K562 (cell line): ENCODE data around the gene GRK3. TPM values are rescaled to one million over a fixed set of nuclear protein-coding genes. Genes with fewer than 3 reads are reported as not detected.
A peak's percentile ranks its signal among the peaks of the same experiment; 100 is the strongest.

Experiments
- ATAC-seq: fragments of 200-7000 bp; cut with Tn5 transposase; 3 replicates; pipeline ENCODE4 v1.9.1; 2020; ENCODE audit warnings: moderate library complexity
- BruUV-seq: library from RNA; stranded (reverse); fragments of 400-500 nt; replicated peaks from 2 replicates; lab custom pipeline; 2021; lab: Mats Ljungman, UMichigan
- CTCF ChIA-PET: fragments of 300-600 bp; formaldehyde crosslinking; extraction: SDS; loops from one replicate; lab custom pipeline; 2021; ENCODE audit warnings: low intra/inter-chr PET ratio; lab: Yijun Ruan, JAX
- POLR2A ChIA-PET: fragments of 300-600, 350-650 bp; sonication (Branson Sonifier 250); formaldehyde crosslinking; extraction: SDS; loops from one replicate; lab custom pipeline; 2021; ENCODE audit warnings: antibody characterized with exemption, inconsistent platforms; lab: Yijun Ruan, JAX
- DNase-seq, 4 experiments: peaks; one replicate each; pipeline versions ENCODE4 v3.0.0 to v3.0.0-alpha.2; 2011 to 2018; ENCODE audit warnings: low spot score in 3 of 4, mixed read lengths in 3 of 4; ENCODE audit errors: extremely low read depth in 1 of 4
- FAIRE-seq: peaks from 2 replicates; lab custom pipeline; 2011; peaks lifted over from hg19 to GRCh38; lab: Jason Lieb, UNC
- H2AFZ ChIP-seq: 2 replicates; pipeline ENCODE4 v1.6.0; 2011; ENCODE audit warnings: low read depth, low read length, control low read depth, inconsistent platforms
- H3K27ac ChIP-seq: fragments of 200-600 bp; 3 replicates; pipeline ENCODE4 v1.8.0; 2011; ENCODE audit warnings: low read depth, mild to moderate bottlenecking, control low read depth, inconsistent platforms, low read length, moderate library complexity, mixed read lengths; ENCODE audit errors: extremely low read depth
- H3K27me3 ChIP-seq, 2 experiments: fragments of 300-600 bp in 1 of 2; 2 replicates in 1 of 2; 3 replicates in 1 of 2; pipeline versions ENCODE4 v1.6.0 to v1.8.0; 2011; ENCODE audit warnings: inconsistent platforms in 2 of 2, low read length in 2 of 2, mild to moderate bottlenecking in 1 of 2, mixed read lengths in 1 of 2, moderate library complexity in 1 of 2; ENCODE audit not compliant: control insufficient read depth in 2 of 2, insufficient read depth in 2 of 2
- H3K36me3 ChIP-seq: fragments of 300-600 bp; 3 replicates; pipeline ENCODE4 v1.8.0; 2011; ENCODE audit warnings: mild to moderate bottlenecking, low read length, inconsistent platforms; ENCODE audit not compliant: control insufficient read depth, insufficient read depth
- H3K4me1 ChIP-seq, 2 experiments: fragments of 200-600 bp in 1 of 2; replicated peaks in 1 of 2; 2 replicates in 1 of 2; 3 replicates in 1 of 2; pipeline versions ENCODE4 v1.5.1 to v1.8.0; 2011; ENCODE audit warnings: inconsistent platforms in 2 of 2, low read length in 2 of 2, mild to moderate bottlenecking in 1 of 2, mixed read lengths in 1 of 2, moderate library complexity in 1 of 2; ENCODE audit not compliant: control insufficient read depth in 2 of 2, insufficient read depth in 2 of 2
- H3K4me2 ChIP-seq: 2 replicates; pipeline ENCODE4 v1.6.1; 2011; ENCODE audit warnings: low read length, control low read depth, inconsistent platforms, mixed read lengths; ENCODE audit not compliant: insufficient read depth
- H3K4me3 ChIP-seq: fragments of 200-600 bp; sonication (generic), shearing (Covaris generic); 2 replicates; pipeline ENCODE4 v1.5.1; 2016; ENCODE audit warnings: control low read depth, inconsistent platforms
- H3K79me2 ChIP-seq: fragments of 200-600 bp; 3 replicates; pipeline ENCODE4 v1.8.0; 2011; ENCODE audit warnings: low read length, inconsistent platforms; ENCODE audit not compliant: control insufficient read depth, insufficient read depth
- H3K9ac ChIP-seq, 2 experiments: 2 replicates each; pipeline versions ENCODE4 v1.6.0 to v1.6.1; 2011; ENCODE audit warnings: low read depth in 2 of 2, low read length in 2 of 2, control low read depth in 1 of 2, inconsistent platforms in 1 of 2, mild to moderate bottlenecking in 1 of 2, mixed read lengths in 1 of 2; ENCODE audit not compliant: insufficient read depth in 1 of 2
- H3K9me1 ChIP-seq: one replicate; pipeline ENCODE4 v1.6.0; 2011; ENCODE audit warnings: inconsistent platforms, mild to moderate bottlenecking, low read length, moderate library complexity; ENCODE audit not compliant: control insufficient read depth, insufficient read depth
- H3K9me3 ChIP-seq: replicated peaks from 2 replicates; pipeline ENCODE4 v1.5.1; 2011; ENCODE audit warnings: low read depth, low read length, inconsistent platforms; ENCODE audit not compliant: control insufficient read depth, insufficient read depth
- H4K20me1 ChIP-seq: replicated peaks from 2 replicates; pipeline ENCODE4 v1.6.1; 2011; ENCODE audit warnings: low read length, inconsistent platforms, mixed read lengths; ENCODE audit not compliant: control insufficient read depth, insufficient read depth
- ARID1B ChIP-seq: fragments of 450-650 bp; IDR thresholded peaks from 2 replicates; pipeline ENCODE4 v1.6.1; 2016; ENCODE audit warnings: antibody characterized with exemption, mild to moderate bottlenecking, inconsistent platforms
- CBFA2T2 ChIP-seq: fragments of 450-650 bp; conservative IDR thresholded peaks from 2 replicates; pipeline ENCODE4 v1.6.1; 2017; ENCODE audit warnings: mild to moderate bottlenecking
- CBFA2T3 ChIP-seq: fragments of 450-650 bp; IDR thresholded peaks from 2 replicates; pipeline ENCODE4 v1.6.1; 2017
- CEBPG ChIP-seq, 3 experiments: fragments of 200-800 bp in 1 of 3; sonication (Bioruptor generic) in 1 of 3; sonication (generic) in 1 of 3; formaldehyde crosslinking in 1 of 3; IDR thresholded peaks in 2 of 3; conservative IDR thresholded peaks in 1 of 3; 2 replicates each; pipeline versions ENCODE4 v1.6.1 to v1.8.0; 2016 to 2022; ENCODE audit warnings: missing compliant biosample characterization in 2 of 3, missing genetic modification characterization in 2 of 3, mild to moderate bottlenecking in 1 of 3, missing genetic modification reagents in 1 of 3
- DPF2 ChIP-seq: fragments of 450-650 bp; IDR thresholded peaks from 2 replicates; pipeline ENCODE4 v1.6.1; 2016
- HNRNPH1 ChIP-seq: fragments of 200-400 bp; formaldehyde crosslinking; optimal IDR thresholded peaks from 2 replicates; pipeline ENCODE3; 2017; ENCODE audit warnings: low read depth, mild to moderate bottlenecking, low read length, moderate library complexity
- MAX ChIP-seq: sonication (generic); formaldehyde crosslinking; IDR thresholded peaks from 2 replicates; pipeline ENCODE4 v1.9.0; 2022; ENCODE audit warnings: mild to moderate bottlenecking, missing genetic modification reagents
- MIER1 ChIP-seq: fragments of 450-650 bp; IDR thresholded peaks from 2 replicates; pipeline ENCODE4 v1.6.1; 2016; ENCODE audit warnings: antibody characterized with exemption, mild to moderate bottlenecking, low read depth
- POLR2AphosphoS5 ChIP-seq: IDR thresholded peaks from 2 replicates; pipeline ENCODE4 v1.6.1; 2011; ENCODE audit warnings: mild to moderate bottlenecking, low read depth, low read length, moderate library complexity; ENCODE audit not compliant: control insufficient read depth, insufficient read depth
- PRMT5 ChIP-seq: sonication (generic); formaldehyde crosslinking; IDR thresholded peaks from 2 replicates; pipeline ENCODE4 v1.5.0; 2020; ENCODE audit warnings: missing genetic modification reagents
- RNF2 ChIP-seq: sonication (generic); IDR thresholded peaks from 2 replicates; pipeline ENCODE4 v1.6.1; 2016
- STAG1 ChIP-seq: sonication (generic); formaldehyde crosslinking; IDR thresholded peaks from 2 replicates; pipeline ENCODE4 v1.5.0; 2020; ENCODE audit warnings: missing genetic modification reagents, borderline replicate concordance
- STAT5A ChIP-seq: IDR thresholded peaks from 2 replicates; pipeline ENCODE4 v1.6.1; 2012; ENCODE audit warnings: low read length, inconsistent platforms, borderline replicate concordance
- TAF7 ChIP-seq: fragments of 450-650 bp; IDR thresholded peaks from 2 replicates; pipeline ENCODE4 v1.6.1; 2016; ENCODE audit warnings: missing genetic modification characterization, missing compliant biosample characterization
- TEAD4 ChIP-seq, 2 experiments: sonication (generic) in 1 of 2; formaldehyde crosslinking in 1 of 2; IDR thresholded peaks; 2 replicates each; pipeline versions ENCODE4 v1.6.1 to v1.8.0; 2012 to 2022; ENCODE audit warnings: borderline replicate concordance in 1 of 2, inconsistent platforms in 1 of 2, low read length in 1 of 2, mild to moderate bottlenecking in 1 of 2, missing genetic modification reagents in 1 of 2
- TRIM24 ChIP-seq, 2 experiments: fragments of 450-650 bp; IDR thresholded peaks; 2 replicates each; pipeline ENCODE4 v1.6.1; 2016
- USF1 ChIP-seq: sonication (generic); formaldehyde crosslinking; IDR thresholded peaks from 2 replicates; pipeline ENCODE4 v1.9.0; 2022; ENCODE audit warnings: mild to moderate bottlenecking, missing genetic modification reagents
- ZBTB7A ChIP-seq: IDR thresholded peaks from 2 replicates; pipeline ENCODE4 v1.6.1; 2011; ENCODE audit warnings: low read depth, mild to moderate bottlenecking, low read length, moderate library complexity, borderline replicate concordance; ENCODE audit not compliant: control insufficient read depth
- ZC3H11A ChIP-seq: IDR thresholded peaks from 2 replicates; pipeline ENCODE4 v1.6.1; 2012; ENCODE audit warnings: low read depth, low read length, improper control_type of control experiment
- ZEB2 ChIP-seq: fragments of 450-650 bp; IDR thresholded peaks from 2 replicates; pipeline ENCODE4 v1.6.1; 2016
- ZFP1 ChIP-seq: fragments of 450-650 bp; formaldehyde crosslinking; IDR thresholded peaks from 2 replicates; pipeline ENCODE4 v1.4.0; 2020; ENCODE audit warnings: mild to moderate bottlenecking, mixed read lengths
- ZNF3 ChIP-seq: fragments of 250-450 bp; sonication (Bioruptor Pico); IDR thresholded peaks from 2 replicates; pipeline ENCODE4 v1.5.0; 2021; ENCODE audit warnings: mild to moderate bottlenecking, moderate library complexity
- ZNF316 ChIP-seq: fragments of 450-650 bp; IDR thresholded peaks from 2 replicates; pipeline ENCODE4 v1.6.1; 2016
- ZNF76 ChIP-seq: fragments of 250-450 bp; sonication (Bioruptor Pico); IDR thresholded peaks from 2 replicates; pipeline ENCODE4 v1.4.0; 2020; ENCODE audit warnings: mild to moderate bottlenecking, moderate library complexity, borderline replicate concordance
- WGBS: fragments of 100-300 bp; shearing (Covaris generic); methylation state at CpG from one replicate; pipeline ENCODE4 v1.1.6; 2016; ENCODE audit warnings: low coverage, mixed read lengths; ENCODE audit not compliant: insufficient coverage; ENCODE audit errors: missing lambda C conversion rate; 5-methylcytosine and 5-hydroxymethylcytosine counted together
- in situ Hi-C: fragments of 300-500 bp; cut with MboI; formaldehyde crosslinking; loops from 4 replicates; pipeline ENCODE4 v1.15.0; 2018; ENCODE audit warnings: inconsistent platforms, mixed read lengths
- intact Hi-C: fragments of 100-400 bp; cut with micrococcal nuclease; formaldehyde crosslinking; loops from 2 replicates; pipeline ENCODE4 v1.14.2; 2022
- polyA plus RNA-seq, 8 experiments: library from polyadenylated mRNA; depleted of rRNA in 4 of 8; stranded (reverse) in 5 of 8; unstranded in 3 of 8; fragments of >200 nt; fragmentation: Nextera tagmentation in 2 of 8; fragmentation: Illumina TruSeq in 1 of 8; extraction: Ambion mirVana in 2 of 8; extraction: Trizol in 1 of 8; gene quantifications; 2 replicates each; pipeline versions ENCODE4 v1.2.1 to v1.2.3, GENCODE V29; 2011 to 2014; ENCODE audit warnings: inconsistent platforms in 1 of 8, missing spikeins in 1 of 8
- total RNA-seq, 7 experiments: library from RNA; depleted of rRNA in 6 of 7; stranded (reverse); fragments of >200 nt in 6 of 7; fragmentation: Illumina TruSeq in 2 of 7; extraction: Trizol in 2 of 7; gene quantifications; 2 replicates each; pipeline versions ENCODE4 v1.2.1 to v1.2.3, GENCODE V29; 2011 to 2021; ENCODE audit warnings: low replicate concordance in 1 of 7

Gene GRK3
- total and polyA plus RNA-seq, 9 of the 15 experiments (the other 6 are each of a cell fraction or from before 2014, with no cell fraction given) = 1.4 to 7.6 (median 3.6) TPM

GRCh38 chr22:25750569-25751173, 186.2 kb downstream of the GRK3 start:
- WGBS = 23% methylated on average over 4 of the region's 6 CpGs
- peaks cover 65% of the 10 kb centered on the region for H3K79me2 ChIP-seq
- H4K20me1 ChIP-seq = peaks cover 71% of the 10 kb centered on the region
- peak overlapping the region in 1 of 2 experiments; percentile 7; a peak in 1 of 4 replicates for H3K9ac ChIP-seq
- FAIRE-seq = no peak
- DNase-seq = peak in 2 of 4 experiments; percentile 66 to 73
- H3K9me3 ChIP-seq = no peaks in the 10 kb centered on the region
- ChIA-PET POLR2A (interaction anchor here (0.6 to 5.3 kb wide), 9 partner anchors 9 to 1974 kb away, joined by 3 to 51 read pairs (median 3); partner anchors contain the start of gene MYO18B), CTCF (no interaction called here)
- H3K27me3 ChIP-seq = no peaks in the 10 kb centered on the region
- H3K27ac ChIP-seq = no peak overlapping the region; the same call in 2 of the 3 replicates
- H3K4me1 ChIP-seq = peaks cover 20 to 53% of the 10 kb centered on the region in 2 experiments
- 0 out of 2 replicates have a peak overlapping the region, but pooled peaks have one; percentile 0 for H3K4me2 ChIP-seq
- H3K4me3 ChIP-seq = no peak overlapping the region
- H2AFZ ChIP-seq = no peak overlapping the region
- BruUV-seq = no TSS peak
- ATAC-seq = peak; percentile 28
- in situ Hi-C loops (no loop called here), intact Hi-C loops (no loop called here)
- H3K36me3 ChIP-seq = peaks cover 4% of the 10 kb centered on the region; the same call in 2 of the 3 replicates
- no peaks in the 10 kb centered on the region for H3K9me1 ChIP-seq
- TF ChIP-seq ZEB2 (no peak), ZNF316 (no peak), ZFP1 (no peak), ZBTB7A (no peak), ZNF76 (CRISPR knock-in tag) (no peak), ZNF3 (CRISPR knock-in tag) (no peak), HNRNPH1 (no peak), MAX (CRISPR knock-in tag) (peak; percentile 50), TEAD4 (IDR thresholded peaks at IDR 0.05; ENCODE audit: low read length) (peak; percentile 68), TEAD4 (CRISPR knock-in tag; IDR thresholded peaks at IDR 0.05; ENCODE audit: borderline replicate concordance) (no peak), USF1 (CRISPR knock-in tag) (peak; percentile 7; the same call in 1 of the 2 replicates), POLR2AphosphoS5 (peak; percentile 44; the same call in 1 of the 2 replicates), TAF7 (tag) (no peak), ZC3H11A (no peak), DPF2 (0 out of 2 replicates have a peak, but pooled peaks have one; percentile 30), STAT5A (peak; percentile 21; the same call in 1 of the 2 replicates), CEBPG (CRISPR knock-in tag; IDR thresholded peaks at IDR 0.05) (no peak), CEBPG (tag; conservative IDR thresholded peaks at IDR 0.05 in 1 of 2, IDR thresholded peaks at IDR 0.05 in 1 of 2) (no peak), STAG1 (CRISPR knock-in tag) (no peak), TRIM24 (IDR thresholded peaks at IDR 0.05) (no peak), CBFA2T3 (peak; percentile 85), RNF2 (no peak), PRMT5 (CRISPR knock-in tag) (no peak), ARID1B (peak; percentile 68), MIER1 (no peak), CBFA2T2 (peak; percentile 73)
